SH-SY5Y (cell line): ENCODE data around the gene CHRNA4.

Experiments
- GATA2 ChIP-seq: IDR thresholded peaks from 2 replicates; pipeline ENCODE4 v1.6.1; 2011; ENCODE audit warnings: mild to moderate bottlenecking, low read depth, low read length
- GATA3 ChIP-seq: IDR thresholded peaks from 2 replicates; pipeline ENCODE4 v1.6.1; 2011; ENCODE audit warnings: low read depth, mild to moderate bottlenecking, low read length, moderate library complexity

- no peak for TF ChIP-seq GATA2
- no peak for TF ChIP-seq GATA3
These were observed 49.3 kb downstream of the CHRNA4 start for GRCh38 chr20:63311833-63312243.
